Measurements from ENCODE around the gene LRRC1.

DNA sequence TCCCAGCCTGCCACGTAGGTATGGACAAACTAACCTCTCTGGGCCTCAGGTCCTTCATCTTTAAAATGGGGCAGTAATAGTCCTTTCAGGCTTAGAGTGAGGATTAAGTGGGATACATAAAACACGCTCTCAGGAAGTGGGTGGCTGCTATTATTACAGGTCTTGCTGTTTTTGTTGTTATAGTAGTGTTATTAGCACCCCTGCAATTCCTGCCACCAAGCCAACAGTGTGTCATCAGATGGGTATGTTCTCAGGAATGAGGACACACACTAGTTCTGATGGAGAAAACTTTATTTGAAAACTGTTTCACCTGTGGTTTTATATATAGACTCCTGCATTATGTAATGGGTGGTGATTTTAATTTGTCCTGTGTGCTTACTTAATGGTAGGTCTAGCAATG, 131.7 kb downstream of the LRRC1 start:
- TF ChIP-seq CTCF (IDR thresholded peaks at IDR 0.05; ENCODE audit: low read depth, low read length, missing input control) = no peak
- no peak for TF ChIP-seq SP1 (IDR thresholded peaks at IDR 0.05)
- TF ChIP-seq RXRA (IDR thresholded peaks at IDR 0.05) = no peak
- TF ChIP-seq FOXA1 (IDR thresholded peaks at IDR 0.05) = no peak
- TF ChIP-seq MAX (IDR thresholded peaks at IDR 0.05) = no peak
- TF ChIP-seq, protein P1, sequence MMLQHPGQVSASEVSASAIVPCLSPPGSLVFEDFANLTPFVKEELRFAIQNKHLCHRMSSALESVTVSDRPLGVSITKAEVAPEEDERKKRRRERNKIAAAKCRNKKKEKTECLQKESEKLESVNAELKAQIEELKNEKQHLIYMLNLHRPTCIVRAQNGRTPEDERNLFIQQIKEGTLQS (IDR thresholded peaks at IDR 0.05) = no peak
- no peak for TF ChIP-seq RAD21 (IDR thresholded peaks at IDR 0.05)
- TF ChIP-seq GABPA (IDR thresholded peaks at IDR 0.05 in 1 of 2, conservative IDR thresholded peaks at IDR 0.05 in 1 of 2) = no peak
- no peak for TF ChIP-seq HNF4A (conservative IDR thresholded peaks at IDR 0.05)

Data from liver (tissue), 3 donors.